ENCODE measurements around the gene ATP8A2.
"Not testable (repeated sequence)": the region's sequence is repeated elsewhere in the genome, so short reads cannot be mapped to it uniquely, and the experiment has no call there.

The ATP8A2 gene

GRCh38 chr13:25821776-25822175 is 450.0 kb downstream of the ATP8A2 start:
- no peak for DNase-seq

GRCh38 chr13:25827221-25827620 is 455.4 kb downstream of the ATP8A2 start:
- DNase-seq: not testable (repeated sequence)

GRCh38 chr13:25827831-25828465 is 456.2 kb downstream of the ATP8A2 start:
- DNase-seq: no peak

GRCh38 chr13:25833761-25834160 is 462.0 kb downstream of the ATP8A2 start:
- no peak for DNase-seq

GRCh38 chr13:25836574-25837336 is 465.0 kb downstream of the ATP8A2 start:
- DNase-seq: no peak

GRCh38 chr13:25839371-25839770 is 467.6 kb downstream of the ATP8A2 start:
- DNase-seq: no peak

- no peak for DNase-seq
These were observed 468.5 kb downstream of the ATP8A2 start for GRCh38 chr13:25840261-25840660.

GRCh38 chr13:25840931-25841330 is 469.2 kb downstream of the ATP8A2 start:
- DNase-seq: no peak

- DNase-seq: no peak
These were observed 471.9 kb downstream of the ATP8A2 start for GRCh38 chr13:25843692-25844091.

- DNase-seq: no peak
These were observed 473.0 kb downstream of the ATP8A2 start for GRCh38 chr13:25844559-25845434.

GRCh38 chr13:25846222-25846984 is 474.6 kb downstream of the ATP8A2 start:
- DNase-seq: no peak

GRCh38 chr13:25847145-25847544 is 475.4 kb downstream of the ATP8A2 start:
- no peak for DNase-seq

- no peak for DNase-seq
These were observed 476.2 kb downstream of the ATP8A2 start for GRCh38 chr13:25847635-25848626.

- DNase-seq: no peak
These were observed 477.3 kb downstream of the ATP8A2 start for GRCh38 chr13:25848812-25849745.

- no peak for DNase-seq
These were observed 486.1 kb downstream of the ATP8A2 start for GRCh38 chr13:25857830-25858229.

GRCh38 chr13:25859528-25859927 is 487.8 kb downstream of the ATP8A2 start:
- DNase-seq: no peak

GRCh38 chr13:25860265-25860664 is 488.5 kb downstream of the ATP8A2 start:
- no peak for DNase-seq

- DNase-seq: no peak
These were observed 489.1 kb downstream of the ATP8A2 start for GRCh38 chr13:25860862-25861261.

GRCh38 chr13:25862156-25862555 is 490.4 kb downstream of the ATP8A2 start:
- DNase-seq: no peak

GRCh38 chr13:25864116-25864515 is 492.3 kb downstream of the ATP8A2 start:
- no peak for DNase-seq
